ENCODE results near the gene MRGPRX2. TPM values are rescaled to one million over a fixed set of nuclear protein-coding genes. Genes with fewer than 3 reads are reported as not detected.

MRGPRX2 gene
- total RNA-seq, 1 donor from 2014 or later, result not detected

- Mint-ChIP-seq H3K9me3 (ENCODE audit: unreplicated experiment) (no peaks in the 10 kb centered on the region), H3K4me1 (ENCODE audit: low read depth, unreplicated experiment) (peaks cover 22% of the 10 kb centered on the region), H3K36me3 (ENCODE audit: low read depth, unreplicated experiment) (no peaks in the 10 kb centered on the region), H3K27ac (ENCODE audit: unreplicated experiment) (peak overlapping the region; percentile 91), H3K4me3 (ENCODE audit: unreplicated experiment) (no peak overlapping the region), H3K27me3 (ENCODE audit: low read depth, unreplicated experiment) (no peaks in the 10 kb centered on the region)
- no peak overlapping the region for H3K4me3 ChIP-seq (ENCODE audit: insufficient read depth, low read depth, low read length)
- peak overlapping the region; percentile 77 for H3K27ac ChIP-seq (ENCODE audit: low read depth, low read length)
- H3K9me3 ChIP-seq (ENCODE audit: insufficient read depth, low read depth, low read length), result peaks cover 5% of the 10 kb centered on the region
- H3K4me1 ChIP-seq (ENCODE audit: insufficient read depth, low read length), result no peaks in the 10 kb centered on the region
- H2AFZ ChIP-seq (ENCODE audit: low read depth, low read length), result no peak overlapping the region
- no peaks in the 10 kb centered on the region for H3K79me2 ChIP-seq (ENCODE audit: insufficient read depth, low read length)
- peak overlapping the region; percentile 38 for H3K4me2 ChIP-seq (ENCODE audit: low read length)
- no peak for FAIRE-seq
- DNase-seq (ENCODE audit: low read depth), result peak; percentile 96
- no peaks in the 10 kb centered on the region for H3K36me3 ChIP-seq (ENCODE audit: insufficient read depth, low read length)
- H3K27me3 ChIP-seq (ENCODE audit: insufficient read depth, low read length), result peaks cover 28% of the 10 kb centered on the region
- H3K9ac ChIP-seq (ENCODE audit: low read length), result no peak overlapping the region
- TF ChIP-seq EZH2 (IDR thresholded peaks at IDR 0.05; ENCODE audit: insufficient read depth, low read length), result no peak
- TF ChIP-seq CTCF (IDR thresholded peaks at IDR 0.05; ENCODE audit: insufficient read depth, low read depth, low read length), result no peak
- H4K20me1 ChIP-seq (ENCODE audit: insufficient read depth, low read length), result no peaks in the 10 kb centered on the region
These were observed 32.5 kb downstream of the MRGPRX2 start for GRCh38 chr11:19027829-19028595.

- Histone ChIP-seq H3K9me3 (ENCODE audit: insufficient read depth, low read depth, low read length) (peaks cover 5% of the 10 kb centered on the region), H3K4me3 (ENCODE audit: insufficient read depth, low read depth, low read length) (no peak overlapping the region), H4K20me1 (ENCODE audit: insufficient read depth, low read length) (no peaks in the 10 kb centered on the region), H3K9ac (ENCODE audit: low read length) (no peak overlapping the region), H3K27me3 (ENCODE audit: insufficient read depth, low read length) (peaks cover 32% of the 10 kb centered on the region), H3K27ac (ENCODE audit: low read depth, low read length) (no peak overlapping the region), H3K36me3 (ENCODE audit: insufficient read depth, low read length) (no peaks in the 10 kb centered on the region), H3K79me2 (ENCODE audit: insufficient read depth, low read length) (no peaks in the 10 kb centered on the region), H2AFZ (ENCODE audit: low read depth, low read length) (no peak overlapping the region), H3K4me1 (ENCODE audit: insufficient read depth, low read length) (no peaks in the 10 kb centered on the region), H3K4me2 (ENCODE audit: low read length) (no peak overlapping the region)
- H3K36me3 Mint-ChIP-seq (ENCODE audit: low read depth, unreplicated experiment), result no peaks in the 10 kb centered on the region
- H3K4me1 Mint-ChIP-seq (ENCODE audit: low read depth, unreplicated experiment), result peaks cover 22% of the 10 kb centered on the region
- no peak overlapping the region for H3K4me3 Mint-ChIP-seq (ENCODE audit: unreplicated experiment)
- H3K27ac Mint-ChIP-seq (ENCODE audit: unreplicated experiment), result peak overlapping the region; percentile 24
- TF ChIP-seq CTCF (IDR thresholded peaks at IDR 0.05; ENCODE audit: insufficient read depth, low read depth, low read length) (no peak), EZH2 (IDR thresholded peaks at IDR 0.05; ENCODE audit: insufficient read depth, low read length) (no peak)
- FAIRE-seq, result no peak
- no peak for DNase-seq (ENCODE audit: low read depth)
- peaks cover 5% of the 10 kb centered on the region for H3K27me3 Mint-ChIP-seq (ENCODE audit: low read depth, unreplicated experiment)
- no peaks in the 10 kb centered on the region for H3K9me3 Mint-ChIP-seq (ENCODE audit: unreplicated experiment)
These were observed 33.7 kb downstream of the MRGPRX2 start for GRCh38 chr11:19026862-19027261.

Data from astrocyte (in vitro differentiated cells and primary cell).